T-cell (primary cell): Measurements from ENCODE around the gene AGAP1. TPM values are rescaled to one million over a fixed set of nuclear protein-coding genes. Genes with fewer than 3 reads are reported as not detected.
"Not testable (repeated sequence)": the region's sequence is repeated elsewhere in the genome, so short reads cannot be mapped to it uniquely, and the experiment has no call there.

ENCODE experiments used
- ATAC-seq, 4 experiments: fragments of 200-7000 bp in 3 of 4; fragments of 150-1000 bp in 1 of 4; cut with Tn5 transposase; replicated peaks in 1 of 4; 1 replicate in 3 of 4; 2 replicates in 1 of 4; pipeline ENCODE4 v1.10.0; 2021; ENCODE audit warnings: moderate library complexity in 3 of 4, mild to moderate bottlenecking in 2 of 4, moderate number of reproducible peaks in 1 of 4
- CTCF ChIA-PET, 2 donors: fragments of 300-600 bp; sonication (Branson Sonifier 250); formaldehyde crosslinking; loops; one replicate each; lab custom pipeline; 2022; ENCODE audit warnings: antibody characterized with exemption in 2 of 2; lab: Charles Lee
- POLR2A ChIA-PET, 2 donors: fragments of 300-600 bp; sonication (Branson Sonifier 250); formaldehyde crosslinking; loops; one replicate each; lab custom pipeline; 2022; ENCODE audit warnings: antibody characterized with exemption in 2 of 2; lab: Charles Lee
- DNase-seq, 35 experiments: peaks; one replicate each; pipeline versions ENCODE4 v3.0.0 to v3.0.0-alpha.2; 2013 to 2023
- H3K27ac ChIP-seq: one replicate; pipeline ENCODE4 v1.5.1; 2013; ENCODE audit warnings: low read length
- H3K27me3 ChIP-seq, 2 experiments: replicated peaks in 1 of 2; 1 replicate in 1 of 2; 2 replicates in 1 of 2; pipeline versions ENCODE4 v1.6.1 to v1.7.0; 2013; ENCODE audit warnings: low read length in 1 of 2, mixed read lengths in 1 of 2; ENCODE audit not compliant: control insufficient read depth in 2 of 2, insufficient read depth in 2 of 2; ENCODE audit errors: extremely low read depth in 1 of 2
- H3K36me3 ChIP-seq, 2 donors: 1 replicate in 1 of 2; 2 replicates in 1 of 2; pipeline versions ENCODE4 v1.6.1 to v1.7.0; 2013; ENCODE audit warnings: low read length in 1 of 2; ENCODE audit not compliant: control insufficient read depth in 2 of 2, insufficient read depth in 1 of 2; ENCODE audit errors: extremely low read depth in 1 of 2
- H3K4me1 ChIP-seq, 2 experiments: 1 replicate in 1 of 2; 2 replicates in 1 of 2; pipeline versions ENCODE4 v1.6.1 to v1.7.0; 2013; ENCODE audit warnings: low read length in 2 of 2, mixed read lengths in 1 of 2; ENCODE audit not compliant: insufficient read depth in 2 of 2, control insufficient read depth in 1 of 2; ENCODE audit errors: extremely low read depth in 1 of 2
- H3K4me3 ChIP-seq, 2 donors: 1 replicate in 1 of 2; 2 replicates in 1 of 2; pipeline versions ENCODE4 v1.5.1 to v1.7.0; 2013; ENCODE audit warnings: mild to moderate bottlenecking in 2 of 2, low read length in 1 of 2, moderate library complexity in 1 of 2; ENCODE audit not compliant: control insufficient read depth in 1 of 2; ENCODE audit errors: extremely low read depth in 1 of 2
- H3K9me3 ChIP-seq: 2 replicates; pipeline ENCODE4 v1.7.0; 2013
- H3K27ac Mint-ChIP-seq, 2 donors: one replicate each; pipeline ENCODE4 v1.8.0; 2020 to 2021; ENCODE audit warnings: mild to moderate bottlenecking in 2 of 2, mixed read lengths in 2 of 2
- H3K27me3 Mint-ChIP-seq, 2 donors: one replicate each; pipeline ENCODE4 v1.8.0; 2021 to 2022; ENCODE audit warnings: mixed read lengths in 2 of 2
- H3K36me3 Mint-ChIP-seq: one replicate; pipeline ENCODE4 v1.8.0; 2021; ENCODE audit warnings: mixed read lengths
- H3K4me1 Mint-ChIP-seq, 3 donors: one replicate each; pipeline ENCODE4 v1.8.0; 2020 to 2022; ENCODE audit warnings: mixed read lengths in 3 of 3, mild to moderate bottlenecking in 1 of 3
- H3K4me3 Mint-ChIP-seq, 3 donors: one replicate each; pipeline ENCODE4 v1.8.0; 2020 to 2022; ENCODE audit warnings: mild to moderate bottlenecking in 3 of 3, mixed read lengths in 3 of 3, moderate library complexity in 3 of 3
- H3K9me3 Mint-ChIP-seq, 3 donors: one replicate each; pipeline ENCODE4 v1.8.0; 2020 to 2022; ENCODE audit warnings: mixed read lengths in 3 of 3
- WGBS: methylation state at CpG from one replicate; pipeline ENCODE4 v1.1.5; 2013; ENCODE audit warnings: missing lambda C conversion rate; ENCODE audit not compliant: insufficient coverage; 5-methylcytosine and 5-hydroxymethylcytosine counted together
- total RNA-seq, 35 experiments: library from RNA in 6 of 35; stranded (reverse) in 6 of 35; fragments of 120-200 nt in 1 of 35; gene quantifications; one replicate each; pipeline versions ENCODE4 v1.2.1 to v1.2.4 and lab custom pipeline; 2013 to 2026

The AGAP1 gene
- total RNA-seq, 5 donors from 2014 or later (not counting 1 experiment from before 2014, with no cell fraction given): 3.9 to 15.6 (median 5.2) TPM

DNA sequence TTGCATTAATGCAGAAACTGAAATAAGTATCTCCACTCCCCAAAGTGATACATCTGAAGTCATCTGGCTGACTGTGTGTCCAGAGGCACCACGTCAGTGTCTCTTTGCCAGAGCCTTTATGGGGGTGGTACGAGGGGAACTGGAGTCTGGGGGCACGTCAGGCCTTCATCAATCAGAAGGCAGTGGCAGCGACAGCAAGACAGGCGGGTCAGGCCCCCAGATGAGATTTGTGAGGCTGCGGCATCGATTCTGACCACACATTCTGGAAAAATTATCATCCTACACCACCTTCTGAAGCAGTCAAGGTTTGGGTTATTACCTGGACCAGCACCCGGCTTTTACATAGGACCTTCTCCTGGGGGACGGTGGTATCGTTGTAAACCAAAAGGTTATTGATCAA is 450.7 kb downstream of the AGAP1 start:
- H3K27ac Mint-ChIP-seq: no peak overlapping the region
- no peaks in the 10 kb centered on the region for H3K36me3 Mint-ChIP-seq
- ChIA-PET CTCF (no interaction called here), POLR2A (no interaction called here)
- no peak overlapping the region for H3K27ac ChIP-seq
- 80% methylated on average over 5 of the region's 10 CpGs for WGBS
- no peaks in the 10 kb centered on the region for H3K4me1 Mint-ChIP-seq
- no peak overlapping the region for H3K4me3 ChIP-seq
- DNase-seq (no peak), ATAC-seq (no peak)
- H3K4me1 ChIP-seq: no peaks in the 10 kb centered on the region
- no peak overlapping the region for H3K4me3 Mint-ChIP-seq
- no peaks in the 10 kb centered on the region for H3K36me3 ChIP-seq
- no peaks in the 10 kb centered on the region for H3K9me3 Mint-ChIP-seq
- H3K9me3 ChIP-seq: no peaks in the 10 kb centered on the region
- H3K27me3 Mint-ChIP-seq: peaks cover 9 to 14% of the 10 kb centered on the region in 2 donors
- H3K27me3 ChIP-seq: peaks cover 3 to 19% of the 10 kb centered on the region in 2 experiments

DNA sequence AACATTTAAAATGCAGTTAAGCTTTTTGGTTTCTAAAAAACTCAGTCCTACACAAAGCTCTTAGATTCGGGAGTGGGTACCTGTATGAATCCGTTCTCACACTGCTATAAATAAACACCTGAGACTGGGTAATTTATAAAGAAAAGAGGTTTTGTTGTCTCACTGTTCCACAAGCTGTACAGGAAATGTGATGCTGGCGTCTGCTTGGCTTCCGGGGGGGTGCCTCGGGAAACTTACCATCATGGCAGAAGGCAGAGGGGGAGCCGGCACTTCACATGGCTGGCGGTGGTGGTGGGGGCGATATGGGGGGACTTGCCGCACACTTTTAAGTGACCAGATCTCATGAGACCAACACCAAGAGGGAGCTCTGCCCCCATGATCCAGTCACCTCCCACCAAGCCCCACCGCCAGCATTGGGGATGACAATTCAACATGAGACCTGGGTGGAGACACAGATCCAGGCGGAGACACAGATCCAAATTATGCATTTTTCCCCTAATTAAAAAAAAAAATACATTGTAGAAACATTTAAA is 451.8 kb downstream of the AGAP1 start:
- Histone ChIP-seq H3K27ac (no peak overlapping the region), H3K27me3 (peaks cover 3 to 28% of the 10 kb centered on the region in 2 experiments), H3K4me1 (no peaks in the 10 kb centered on the region), H3K4me3 (no peak overlapping the region), H3K9me3 (no peaks in the 10 kb centered on the region), H3K36me3 (no peaks in the 10 kb centered on the region)
- H3K4me1 Mint-ChIP-seq: no peaks in the 10 kb centered on the region
- no peak overlapping the region for H3K4me3 Mint-ChIP-seq
- H3K27me3 Mint-ChIP-seq: peaks cover 16% of the 10 kb centered on the region in 2 donors
- 70% methylated on average over 4 of the region's 11 CpGs for WGBS
- CTCF ChIA-PET: no interaction called here
- no peaks in the 10 kb centered on the region for H3K36me3 Mint-ChIP-seq
- H3K27ac Mint-ChIP-seq: no peak overlapping the region
- DNase-seq (peak in 11 of 35 experiments; percentile 13 to 38 (median 20)), ATAC-seq (peak in 1 of 4 experiments; percentile 56)
- POLR2A ChIA-PET: no interaction called here
- no peaks in the 10 kb centered on the region for H3K9me3 Mint-ChIP-seq

DNA sequence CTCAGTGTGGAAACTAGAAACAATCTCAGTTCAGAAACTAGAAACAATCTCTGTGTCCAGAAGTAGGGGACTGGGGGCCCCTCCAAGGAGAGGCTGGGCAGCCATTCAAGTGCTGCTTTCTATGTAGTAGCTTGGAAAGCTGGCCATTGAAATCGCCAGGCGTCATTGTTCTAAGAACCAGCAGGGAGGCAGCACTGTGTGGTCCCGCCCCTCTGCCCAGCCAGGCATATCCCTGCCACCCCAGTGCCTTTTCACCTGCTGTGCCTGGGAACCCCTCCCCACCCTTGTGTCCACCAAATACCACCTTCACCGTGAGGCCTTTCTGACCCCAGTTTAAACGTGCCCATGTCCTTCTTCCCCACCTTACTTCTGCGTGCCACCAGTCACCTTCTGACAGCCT is 452.7 kb downstream of the AGAP1 start:
- Histone ChIP-seq H3K27ac (no peak overlapping the region), H3K4me3 (no peak overlapping the region), H3K9me3 (no peaks in the 10 kb centered on the region), H3K27me3 (peaks cover 3 to 28% of the 10 kb centered on the region in 2 experiments), H3K4me1 (peaks cover 7 to 8% of the 10 kb centered on the region in 2 experiments), H3K36me3 (no peaks in the 10 kb centered on the region)
- Mint-ChIP-seq H3K27ac (no peak overlapping the region), H3K36me3 (no peaks in the 10 kb centered on the region), H3K9me3 (no peaks in the 10 kb centered on the region), H3K4me3 (no peak overlapping the region), H3K27me3 (peaks cover 14 to 16% of the 10 kb centered on the region in 2 donors), H3K4me1 (peaks cover 6% of the 10 kb centered on the region in 3 donors)
- DNase-seq (no peak), ATAC-seq (no peak)
- POLR2A ChIA-PET: no interaction called here
- WGBS: 88% methylated on average over 3 of the region's 6 CpGs
- CTCF ChIA-PET: no interaction called here

DNA sequence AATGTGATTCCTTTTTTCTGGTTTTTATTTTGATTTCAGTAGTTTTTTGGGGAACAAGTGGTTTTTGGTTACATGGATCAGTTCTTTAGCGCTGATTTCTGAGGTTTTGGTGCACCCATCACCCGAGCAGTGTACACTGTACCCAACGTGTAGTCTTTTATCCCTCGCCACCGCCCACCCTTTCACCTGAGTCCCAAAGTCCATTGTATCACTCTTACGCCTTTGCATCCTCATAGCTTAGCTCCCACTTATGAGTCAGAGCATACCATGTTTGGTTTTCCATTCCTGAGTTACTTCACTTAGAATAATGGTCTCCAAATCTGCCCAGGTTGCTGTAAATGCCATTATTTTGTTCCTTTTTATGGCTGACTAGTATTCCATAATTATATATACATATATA is 453.2 kb downstream of the AGAP1 start:
- POLR2A ChIA-PET: not testable (repeated sequence)

DNA sequence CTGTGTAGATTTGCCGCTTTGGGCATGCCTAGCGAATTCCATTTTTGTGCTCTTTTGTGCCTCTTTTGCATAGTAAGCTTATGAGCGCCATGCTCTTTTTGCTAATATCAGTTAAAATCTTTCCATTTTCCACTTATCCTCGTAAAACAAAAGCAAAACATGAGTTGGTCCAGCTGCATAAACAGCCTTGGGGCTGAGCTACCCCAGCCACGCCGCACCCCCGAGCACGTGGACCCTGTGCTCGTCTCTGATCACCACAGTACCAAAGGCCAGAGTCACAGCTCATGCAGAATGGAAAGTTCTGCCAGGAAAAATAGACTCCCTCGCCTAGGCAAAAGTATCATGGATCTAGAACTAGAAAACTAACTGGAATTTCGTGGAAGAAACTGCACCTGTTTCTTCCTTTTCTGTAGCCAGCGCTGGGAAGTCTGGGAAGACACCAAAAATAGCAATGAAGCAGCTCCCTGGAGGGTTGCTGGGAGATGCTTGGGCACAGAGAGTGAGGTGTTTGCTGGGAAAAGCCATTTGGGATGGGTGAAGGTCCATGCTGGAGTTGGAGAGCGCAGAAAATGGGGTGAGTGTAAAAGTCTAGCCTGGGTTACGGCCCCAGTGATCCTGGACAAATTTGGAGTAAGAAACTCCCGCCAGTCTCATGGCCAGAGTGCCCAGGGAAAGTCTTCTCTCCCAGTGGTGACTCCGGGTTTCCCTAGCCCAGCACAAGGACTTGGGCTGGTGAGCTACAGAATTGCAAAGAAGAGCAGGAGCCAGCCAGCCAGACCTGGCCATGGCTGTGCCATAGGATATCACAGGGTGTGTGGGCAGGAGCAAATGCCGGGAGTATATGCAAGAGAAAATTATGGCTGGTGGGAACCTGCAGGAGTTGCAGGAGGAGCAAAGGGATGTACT is 456.0 kb downstream of the AGAP1 start:
- WGBS: 81% methylated on average over 15 of the region's 17 CpGs
- POLR2A ChIA-PET: no interaction called here
- H3K4me1 ChIP-seq: peaks cover 13 to 19% of the 10 kb centered on the region in 2 experiments
- H3K9me3 Mint-ChIP-seq: no peaks in the 10 kb centered on the region
- no peak overlapping the region for H3K27ac ChIP-seq
- no peak for DNase-seq
- H3K4me1 Mint-ChIP-seq: peaks cover 11 to 15% (median 12%) of the 10 kb centered on the region in 3 donors
- no peak overlapping the region for H3K4me3 ChIP-seq
- H3K27me3 Mint-ChIP-seq: peaks cover 11 to 16% of the 10 kb centered on the region in 2 donors
- no peaks in the 10 kb centered on the region for H3K9me3 ChIP-seq
- CTCF ChIA-PET: no interaction called here
- H3K36me3 ChIP-seq: no peaks in the 10 kb centered on the region
- H3K27me3 ChIP-seq: peaks cover 6 to 38% of the 10 kb centered on the region in 2 experiments
- H3K27ac Mint-ChIP-seq: no peak overlapping the region
- no peak for ATAC-seq
- H3K36me3 Mint-ChIP-seq: no peaks in the 10 kb centered on the region
- H3K4me3 Mint-ChIP-seq: no peak overlapping the region

More for the DNA sequence above, 453.2 kb downstream of the AGAP1 start:
- Mint-ChIP-seq H3K4me1 (peaks cover 10 to 11% (median 10%) of the 10 kb centered on the region in 3 donors), H3K27me3 (peaks cover 11 to 16% of the 10 kb centered on the region in 2 donors)
- H3K4me3 ChIP-seq, H3K9me3 ChIP-seq, H3K36me3 ChIP-seq, H3K27ac Mint-ChIP-seq, H3K4me3 Mint-ChIP-seq, ATAC-seq, H3K9me3 Mint-ChIP-seq, DNase-seq, CTCF ChIA-PET, H3K27ac ChIP-seq, H3K36me3 Mint-ChIP-seq: not testable (repeated sequence)
- Histone ChIP-seq H3K27me3 (peaks cover 3 to 28% of the 10 kb centered on the region in 2 experiments), H3K4me1 (peaks cover 9 to 13% of the 10 kb centered on the region in 2 experiments)
- WGBS: 77% methylated on average over 5 of the region's 6 CpGs

DNA sequence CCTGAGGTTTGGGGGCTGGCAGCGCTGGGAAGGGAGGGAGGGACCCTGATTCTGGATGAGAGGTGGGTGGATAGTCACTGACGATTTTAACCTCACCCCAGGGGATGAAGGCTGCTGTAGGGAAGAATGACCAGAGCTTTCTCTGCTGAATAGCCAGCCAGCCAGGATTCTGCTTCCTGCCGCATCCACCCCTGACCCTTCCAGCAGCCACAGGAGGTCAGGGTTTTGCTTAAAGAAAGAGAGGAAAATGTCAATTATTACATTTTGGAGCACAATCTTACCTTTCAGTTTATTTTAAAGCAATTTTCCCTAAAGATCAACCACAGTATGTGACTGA is 456.6 kb downstream of the AGAP1 start:
- no peaks in the 10 kb centered on the region for H3K36me3 ChIP-seq
- no peaks in the 10 kb centered on the region for H3K36me3 Mint-ChIP-seq
- ATAC-seq (no peak), DNase-seq (no peak)
- peaks cover 11 to 16% of the 10 kb centered on the region in 2 donors for H3K27me3 Mint-ChIP-seq
- peaks cover 6 to 43% of the 10 kb centered on the region in 2 experiments for H3K27me3 ChIP-seq
- H3K9me3 ChIP-seq: no peaks in the 10 kb centered on the region
- POLR2A ChIA-PET: no interaction called here
- H3K4me1 ChIP-seq: peaks cover 13 to 24% of the 10 kb centered on the region in 2 experiments
- H3K4me3 Mint-ChIP-seq: no peak overlapping the region
- no peak overlapping the region for H3K4me3 ChIP-seq
- peaks cover 11 to 15% (median 12%) of the 10 kb centered on the region in 3 donors for H3K4me1 Mint-ChIP-seq
- no CpG with 5 or more reads among the region's 3 CpGs for WGBS
- CTCF ChIA-PET: no interaction called here
- H3K9me3 Mint-ChIP-seq: no peaks in the 10 kb centered on the region
- no peak overlapping the region for H3K27ac ChIP-seq
- H3K27ac Mint-ChIP-seq: no peak overlapping the region
